Naive thymus-derived CD4-positive, alpha-beta T cell (primary cell): ENCODE data around the gene PSD2. TPM values are rescaled to one million over a fixed set of nuclear protein-coding genes. Genes with fewer than 3 reads are reported as not detected.
A peak's percentile ranks its signal among the peaks of the same experiment; 100 is the strongest.

Experiments
- ATAC-seq: fragments of 150-1000 bp; cut with Tn5 transposase; 2 replicates; pipeline ENCODE4 v1.10.0; 2021; ENCODE audit warnings: mild to moderate bottlenecking, moderate library complexity
- CTCF ChIA-PET: fragments of 350-600 bp; sonication (Branson Sonifier 250); formaldehyde crosslinking; loops from one replicate; lab custom pipeline; 2021; ENCODE audit warnings: antibody characterized with exemption; lab: Charles Lee
- POLR2A ChIA-PET: fragments of 350-600 bp; sonication (Branson Sonifier 250); formaldehyde crosslinking; loops from one replicate; lab custom pipeline; 2021; ENCODE audit warnings: antibody characterized with exemption, inconsistent platforms; lab: Charles Lee
- DNase-seq, 9 donors: peaks; one replicate each; pipeline versions ENCODE4 v3.0.0 to v3.0.0-alpha.2; 2020 to 2022; ENCODE audit warnings: mixed read lengths in 1 of 9
- H3K27ac ChIP-seq: one replicate; pipeline ENCODE4 v1.7.0; 2013; ENCODE audit warnings: mild to moderate bottlenecking, low read depth, low read length, moderate library complexity
- H3K27me3 ChIP-seq, 2 donors: one replicate each; pipeline ENCODE4 v1.7.0; 2013; ENCODE audit warnings: low read length in 2 of 2, mild to moderate bottlenecking in 2 of 2, moderate library complexity in 2 of 2; ENCODE audit not compliant: control insufficient read depth in 2 of 2, insufficient read depth in 2 of 2
- H3K36me3 ChIP-seq, 3 experiments: 1 replicate in 2 of 3; 2 replicates in 1 of 3; pipeline ENCODE4 v1.7.0; 2013; ENCODE audit warnings: low read length in 3 of 3, mild to moderate bottlenecking in 3 of 3, moderate library complexity in 1 of 3; ENCODE audit not compliant: insufficient read depth in 3 of 3, control insufficient read depth in 2 of 3
- H3K4me1 ChIP-seq, 2 donors: one replicate each; pipeline ENCODE4 v1.7.0; 2013; ENCODE audit warnings: low read length in 2 of 2, mild to moderate bottlenecking in 2 of 2, moderate library complexity in 1 of 2; ENCODE audit not compliant: control insufficient read depth in 2 of 2, insufficient read depth in 2 of 2
- H3K4me3 ChIP-seq: 2 replicates; pipeline ENCODE4 v1.7.0; 2013; ENCODE audit warnings: mild to moderate bottlenecking, low read length
- H3K9me3 ChIP-seq, 3 experiments: 1 replicate in 2 of 3; 2 replicates in 1 of 3; pipeline ENCODE4 v1.7.0; 2013; ENCODE audit warnings: low read length in 3 of 3; ENCODE audit not compliant: control insufficient read depth in 2 of 3
- H3K27ac Mint-ChIP-seq, 9 donors: one replicate each; pipeline ENCODE4 v1.8.0; 2020 to 2022; ENCODE audit warnings: mixed read lengths in 9 of 9, mild to moderate bottlenecking in 8 of 9, moderate library complexity in 5 of 9, inconsistent platforms in 2 of 9
- H3K27me3 Mint-ChIP-seq, 5 donors: one replicate each; pipeline ENCODE4 v1.8.0; 2021 to 2022; ENCODE audit warnings: mixed read lengths in 5 of 5, mild to moderate bottlenecking in 1 of 5
- H3K36me3 Mint-ChIP-seq, 5 donors: one replicate each; pipeline ENCODE4 v1.8.0; 2020 to 2022; ENCODE audit warnings: mixed read lengths in 5 of 5, mild to moderate bottlenecking in 3 of 5, inconsistent platforms in 1 of 5
- H3K4me1 Mint-ChIP-seq, 7 donors: one replicate each; pipeline ENCODE4 v1.8.0; 2020 to 2022; ENCODE audit warnings: mixed read lengths in 7 of 7, mild to moderate bottlenecking in 3 of 7, inconsistent platforms in 1 of 7
- H3K4me3 Mint-ChIP-seq, 10 donors: one replicate each; pipeline ENCODE4 v1.8.0; 2020 to 2022; ENCODE audit warnings: mild to moderate bottlenecking in 10 of 10, mixed read lengths in 10 of 10, moderate library complexity in 6 of 10, inconsistent platforms in 2 of 10
- H3K9me3 Mint-ChIP-seq, 11 donors: one replicate each; pipeline ENCODE4 v1.8.0; 2020 to 2022; ENCODE audit warnings: mixed read lengths in 11 of 11, mild to moderate bottlenecking in 4 of 11, inconsistent platforms in 1 of 11, moderate library complexity in 1 of 11
- intact Hi-C, 2 donors: fragments of 100-400 bp; cut with micrococcal nuclease; formaldehyde crosslinking; loops; one replicate each; pipeline ENCODE4 v1.15.1; 2023
- polyA plus RNA-seq, 2 donors: library from polyadenylated mRNA; unstranded; fragments of 300-500 nt; fragmentation: Illumina TruSeq; gene quantifications; one replicate each; pipeline ENCODE4 v1.2.3, GENCODE V29; 2021
- total RNA-seq, 6 experiments: library from RNA in 5 of 6; stranded (reverse) in 5 of 6; gene quantifications; 1 replicate in 5 of 6; 2 replicates in 1 of 6; pipeline ENCODE4 v1.2.3 and lab custom pipeline; 2021 to 2026

PSD2 gene
- total RNA-seq (under 1 TPM in 2 of 5 experiments, not detected in 3; 0.05 to 0.42 TPM), polyA plus RNA-seq (not detected), total RNA-seq (lab: John Stamatoyannopoulos, UW) (not detected)

DNA sequence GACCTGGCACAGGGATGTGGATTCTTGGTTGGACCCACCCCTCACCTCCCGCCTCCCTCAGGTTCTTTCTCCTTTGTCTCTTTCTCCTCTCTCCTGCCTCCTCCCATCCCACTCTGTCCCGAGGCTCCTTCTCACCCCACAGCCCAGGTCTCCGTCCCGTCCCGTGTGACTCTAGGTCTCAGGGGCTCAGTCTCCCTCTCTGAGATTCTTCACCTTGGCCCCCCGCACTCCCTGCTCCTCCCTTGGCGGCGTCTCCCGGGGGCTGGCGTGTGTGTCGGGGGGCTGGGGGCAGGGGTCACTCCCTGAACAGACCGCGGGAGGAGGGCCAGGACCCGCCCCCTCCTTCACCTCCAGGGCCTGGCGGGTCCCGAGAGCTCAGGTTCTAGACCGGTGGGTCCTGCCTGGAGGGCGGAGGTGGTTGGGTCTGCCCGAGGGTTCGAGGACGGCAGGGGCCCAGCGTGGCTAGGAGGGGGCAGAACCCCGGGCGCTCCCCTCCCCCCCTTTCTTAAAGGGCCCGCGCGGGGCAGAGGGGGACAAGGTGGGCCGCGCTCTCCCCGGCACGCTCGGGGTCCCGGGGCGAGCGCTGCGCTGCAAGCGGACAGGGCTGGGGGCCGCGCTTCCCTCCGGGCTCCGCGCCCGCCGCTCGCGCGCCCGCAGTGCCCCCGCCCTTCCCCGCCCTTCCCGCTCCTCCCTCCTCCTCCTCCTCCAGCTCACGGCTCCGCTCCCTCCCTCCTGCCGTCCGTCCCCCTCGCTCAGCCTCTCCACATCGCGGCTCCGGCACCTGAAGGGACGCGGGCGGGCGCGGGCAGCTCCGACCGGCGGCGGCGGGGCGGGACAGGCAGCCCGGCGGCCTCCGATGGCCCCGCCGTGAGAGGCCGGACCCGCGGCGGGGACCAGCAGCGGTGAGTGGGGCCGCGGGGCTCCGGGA is at the start of gene PSD2:
PSD2 (plus strand) TSS at position 735 of the 928 bp plus-strand sequence. CDS start 13,633 bp downstream, outside the sequence.
- H3K27ac Mint-ChIP-seq, result peak within 1 kb of the TSS in 2 of 9 donors; percentile 11 to 67

GRCh38 chr5:139746691-139747582 is 48.7 kb upstream of the PSD2 start:
- H3K4me1 Mint-ChIP-seq, result peaks cover 18 to 25% (median 23%) of the 10 kb centered on the region in 7 donors
- peaks cover 0 to 2% (median 0%) of the 10 kb centered on the region in 5 donors for H3K36me3 Mint-ChIP-seq
- intact Hi-C loops, result loop anchor here (1.0 to 5.0 kb wide), 7 partner anchors 18 to 310 kb away; partner anchors contain the start of genes CXXC5 (in 1 of the 2) and DNAJC18 (in 1 of the 2)
- H3K27ac ChIP-seq, result peak overlapping the region; percentile 49
- peak overlapping the region; percentile 88 to 100 (median 91) for H3K4me3 Mint-ChIP-seq
- no peaks in the 10 kb centered on the region for H3K27me3 ChIP-seq
- ATAC-seq (peak; percentile 84), DNase-seq (peak; percentile 36 to 81 (median 49))
- CTCF ChIA-PET, result interaction anchor here (0.7 kb wide), 1 partner anchor 172 kb away, joined by 4 read pairs; no protein-coding TSS in a partner anchor
- no peaks in the 10 kb centered on the region for H3K9me3 ChIP-seq
- peak overlapping the region in 7 of 9 donors; percentile 5 to 79 (median 67) for H3K27ac Mint-ChIP-seq
- peaks cover 7 to 8% of the 10 kb centered on the region in 2 donors for H3K4me1 ChIP-seq
- peaks cover 8 to 73% (median 16%) of the 10 kb centered on the region in 5 donors for H3K27me3 Mint-ChIP-seq
- peak overlapping the region; percentile 79 for H3K4me3 ChIP-seq
- H3K9me3 Mint-ChIP-seq, result no peaks in the 10 kb centered on the region
- H3K36me3 ChIP-seq, result no peaks in the 10 kb centered on the region
- POLR2A ChIA-PET, result no interaction called here

More for the DNA sequence above, at the start of gene PSD2:
- Mint-ChIP-seq H3K36me3 (no peaks in the 10 kb centered on the region), H3K27me3 (peaks cover 57 to 80% (median 64%) of the 10 kb centered on the region in 5 donors), H3K9me3 (peaks cover 0 to 3% (median 0%) of the 10 kb centered on the region in 11 donors), H3K4me3 (peak within 1 kb of the TSS in 9 of 10 donors; percentile 48 to 77 (median 62)), H3K4me1 (peaks cover 0 to 11% (median 5%) of the 10 kb centered on the region in 7 donors)
- H3K27me3 ChIP-seq, result peaks cover 5% of the 10 kb centered on the region in 2 donors
- no peaks in the 10 kb centered on the region for H3K9me3 ChIP-seq
- intact Hi-C loops, result no loop called here
- no peak within 1 kb of the TSS for H3K4me3 ChIP-seq
- no peaks in the 10 kb centered on the region for H3K36me3 ChIP-seq
- ChIA-PET CTCF (interaction anchor here (1.6 kb wide), 1 partner anchor 173 kb away, joined by 4 read pairs; no protein-coding TSS in a partner anchor), POLR2A (no interaction called here)
- DNase-seq (peak in 2 of 9 donors; percentile 11 to 27), ATAC-seq (peak; percentile 23)
- H3K4me1 ChIP-seq, result no peaks in the 10 kb centered on the region
- no peak within 1 kb of the TSS for H3K27ac ChIP-seq

- intact Hi-C loops, result loop anchor here (2.0 to 5.0 kb wide), 5 partner anchors 36 to 311 kb away; partner anchors contain the start of genes CXXC5 (in 1 of the 2) and DNAJC18 (in 1 of the 2)
- H3K27ac Mint-ChIP-seq, result peak overlapping the region in 3 of 9 donors; percentile 1 to 67 (median 67)
- Histone ChIP-seq H3K36me3 (no peaks in the 10 kb centered on the region), H3K4me1 (peaks cover 7 to 8% of the 10 kb centered on the region in 2 donors), H3K27ac (peak overlapping the region; percentile 20), H3K9me3 (no peaks in the 10 kb centered on the region), H3K27me3 (no peaks in the 10 kb centered on the region), H3K4me3 (peak overlapping the region; percentile 79)
- H3K4me1 Mint-ChIP-seq, result peaks cover 18 to 25% (median 23%) of the 10 kb centered on the region in 7 donors
- H3K9me3 Mint-ChIP-seq, result no peaks in the 10 kb centered on the region
- H3K36me3 Mint-ChIP-seq, result peaks cover 0 to 2% (median 0%) of the 10 kb centered on the region in 5 donors
- CTCF ChIA-PET, result interaction anchor here (0.7 to 1.1 kb wide), 2 partner anchors 18 to 173 kb away, joined by 4 read pairs; no protein-coding TSS in a partner anchor
- POLR2A ChIA-PET, result interaction anchor here (0.5 kb wide), 1 partner anchor 901 kb away, joined by 3 read pairs; no protein-coding TSS in a partner anchor
- ATAC-seq (peak; percentile 22), DNase-seq (peak in 6 of 9 donors; percentile 12 to 70 (median 30))
- peak overlapping the region; percentile 88 to 100 (median 91) for H3K4me3 Mint-ChIP-seq
- H3K27me3 Mint-ChIP-seq, result peaks cover 16 to 80% (median 24%) of the 10 kb centered on the region in 5 donors
Measured at GRCh38 chr5:139747583-139748504, 47.8 kb upstream of the PSD2 start.

DNA sequence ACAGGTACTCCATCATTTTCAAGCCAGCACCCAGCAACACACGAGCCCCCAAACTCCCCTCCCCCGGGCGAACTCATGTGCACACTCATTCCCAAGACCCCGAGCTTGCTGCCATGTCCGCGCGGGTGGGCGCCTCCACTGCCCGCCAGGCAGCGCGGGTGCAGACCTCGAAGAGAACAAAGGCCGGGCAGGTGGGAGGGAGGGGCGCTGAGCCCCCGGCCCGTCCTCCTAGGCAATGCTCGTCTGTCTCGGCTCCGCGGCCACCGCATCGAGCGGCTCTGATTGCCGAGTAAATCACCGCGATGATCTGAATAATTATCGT is 47.1 kb upstream of the PSD2 start:
- H3K9me3 ChIP-seq, result no peaks in the 10 kb centered on the region
- Mint-ChIP-seq H3K4me1 (peaks cover 16 to 25% (median 23%) of the 10 kb centered on the region in 7 donors), H3K27ac (peak overlapping the region in 1 of 9 donors; percentile 21), H3K36me3 (peaks cover 0 to 2% (median 0%) of the 10 kb centered on the region in 5 donors), H3K27me3 (peaks cover 16 to 81% (median 24%) of the 10 kb centered on the region in 5 donors), H3K4me3 (peak overlapping the region; percentile 88 to 100 (median 91)), H3K9me3 (no peaks in the 10 kb centered on the region)
- no peak overlapping the region for H3K27ac ChIP-seq
- DNase-seq, result no peak
- ChIA-PET CTCF (interaction anchor here (1.1 kb wide), 1 partner anchor 18 kb away, joined by 4 read pairs; no protein-coding TSS in a partner anchor), POLR2A (interaction anchor here (0.5 kb wide), 1 partner anchor 900 kb away, joined by 3 read pairs; no protein-coding TSS in a partner anchor)
- no peak for ATAC-seq
- peaks cover 7 to 8% of the 10 kb centered on the region in 2 donors for H3K4me1 ChIP-seq
- no peaks in the 10 kb centered on the region for H3K36me3 ChIP-seq
- H3K4me3 ChIP-seq, result no peak overlapping the region
- no peaks in the 10 kb centered on the region for H3K27me3 ChIP-seq
- intact Hi-C loops, result loop anchor here (5.0 kb wide), 4 partner anchors 36 to 311 kb away; partner anchors contain the start of gene DNAJC18 (in 1 of the 2)

- Mint-ChIP-seq H3K27me3 (peaks cover 16 to 84% (median 24%) of the 10 kb centered on the region in 5 donors), H3K36me3 (peaks cover 0 to 2% (median 0%) of the 10 kb centered on the region in 5 donors), H3K4me1 (peaks cover 14 to 25% (median 23%) of the 10 kb centered on the region in 7 donors), H3K9me3 (no peaks in the 10 kb centered on the region), H3K27ac (peak overlapping the region in 1 of 9 donors; percentile 48), H3K4me3 (peak overlapping the region in 9 of 10 donors; percentile 36 to 100 (median 88))
- H3K36me3 ChIP-seq, result no peaks in the 10 kb centered on the region
- CTCF ChIA-PET, result no interaction called here
- DNase-seq (no peak), ATAC-seq (no peak)
- no peak overlapping the region for H3K27ac ChIP-seq
- H3K27me3 ChIP-seq, result no peaks in the 10 kb centered on the region
- peaks cover 7 to 8% of the 10 kb centered on the region in 2 donors for H3K4me1 ChIP-seq
- H3K4me3 ChIP-seq, result no peak overlapping the region
- intact Hi-C loops, result loop anchor here (5.0 kb wide), 4 partner anchors 37 to 312 kb away; partner anchors contain the start of gene DNAJC18 (in 1 of the 2)
- POLR2A ChIA-PET, result no interaction called here
- H3K9me3 ChIP-seq, result no peaks in the 10 kb centered on the region
Measured at GRCh38 chr5:139749242-139749641, 46.4 kb upstream of the PSD2 start.
